ENCODE measurements around the gene SP110. TPM values are rescaled to one million over a fixed set of nuclear protein-coding genes. Genes with fewer than 3 reads are reported as not detected.
"Not testable (repeated sequence)": the region's sequence is repeated elsewhere in the genome, so short reads cannot be mapped to it uniquely, and the experiment has no call there.

SP110 gene
- 100 to 1,000 TPM; 168 to 188 TPM for total RNA-seq

- Mint-ChIP-seq H3K27ac (peak within 1 kb of the TSS; percentile 99), H3K9me3 (no peaks in the 10 kb centered on the region), H3K27me3 (no peaks in the 10 kb centered on the region), H3K4me3 (peak within 1 kb of the TSS; percentile 99), H3K36me3 (ENCODE audit: low read depth) (peaks cover 51% of the 10 kb centered on the region), H3K4me1 (peaks cover 71% of the 10 kb centered on the region)
- ChIA-PET CTCF (interaction anchor here (0.7 to 0.9 kb wide), 3 partner anchors 12 to 252 kb away, joined by 3 to 7 read pairs (median 3); no protein-coding TSS in a partner anchor), POLR2A (interaction anchor here (0.5 to 1.9 kb wide), 5 partner anchors 99 to 198 kb away, joined by 3 to 9 read pairs (median 3); partner anchors contain the start of gene SP140L)
- peak; percentile 91 for DNase-seq
Observed at GRCh38 chr2:230219419-230220331, at the start of gene SP110. Gene SP110 (minus strand): TSS chr2:230219984. CDS start chr2:230216927, 3,057 bp downstream.

- ChIA-PET CTCF (interaction anchor here (0.6 to 1.1 kb wide), 2 partner anchors 11 to 30 kb away, joined by 3 read pairs; no protein-coding TSS in a partner anchor), POLR2A (interaction anchor here (0.5 kb wide), 1 partner anchor 43 kb away, joined by 3 read pairs; the partner anchor contains the start of gene SP140)
- no peaks in the 10 kb centered on the region for H3K27me3 Mint-ChIP-seq
- no peak for DNase-seq
- H3K9me3 Mint-ChIP-seq = peaks cover 23% of the 10 kb centered on the region
- H3K4me3 Mint-ChIP-seq = no peak overlapping the region
- H3K27ac Mint-ChIP-seq = peak overlapping the region; percentile 61
- H3K4me1 Mint-ChIP-seq = peaks cover 45% of the 10 kb centered on the region
- peaks cover 83% of the 10 kb centered on the region for H3K36me3 Mint-ChIP-seq (ENCODE audit: low read depth)
Observed at GRCh38 chr2:230268606-230269243, 48.9 kb upstream of the SP110 start.

- Mint-ChIP-seq H3K4me1 (peaks cover 57% of the 10 kb centered on the region), H3K27me3 (no peaks in the 10 kb centered on the region), H3K9me3 (peaks cover 20% of the 10 kb centered on the region), H3K36me3 (ENCODE audit: low read depth) (peaks cover 80% of the 10 kb centered on the region), H3K4me3 (no peak overlapping the region), H3K27ac (no peak overlapping the region)
- DNase-seq = no peak
- CTCF ChIA-PET = interaction anchor here (0.6 to 1.6 kb wide), 2 partner anchors 29 to 464 kb away, joined by 3 read pairs; no protein-coding TSS in a partner anchor
- POLR2A ChIA-PET = no interaction called here
Observed at GRCh38 chr2:230267556-230267955, 47.8 kb upstream of the SP110 start.

GRCh38 chr2:230267059-230267458 is 47.3 kb upstream of the SP110 start:
- Mint-ChIP-seq H3K4me1 (peaks cover 62% of the 10 kb centered on the region), H3K36me3 (ENCODE audit: low read depth) (peaks cover 80% of the 10 kb centered on the region), H3K27me3 (no peaks in the 10 kb centered on the region), H3K9me3 (peaks cover 19% of the 10 kb centered on the region), H3K27ac (no peak overlapping the region), H3K4me3 (no peak overlapping the region)
- CTCF ChIA-PET = interaction anchor here (1.6 kb wide), 1 partner anchor 29 kb away, joined by 3 read pairs; no protein-coding TSS in a partner anchor
- DNase-seq = no peak
- POLR2A ChIA-PET = no interaction called here

DNA sequence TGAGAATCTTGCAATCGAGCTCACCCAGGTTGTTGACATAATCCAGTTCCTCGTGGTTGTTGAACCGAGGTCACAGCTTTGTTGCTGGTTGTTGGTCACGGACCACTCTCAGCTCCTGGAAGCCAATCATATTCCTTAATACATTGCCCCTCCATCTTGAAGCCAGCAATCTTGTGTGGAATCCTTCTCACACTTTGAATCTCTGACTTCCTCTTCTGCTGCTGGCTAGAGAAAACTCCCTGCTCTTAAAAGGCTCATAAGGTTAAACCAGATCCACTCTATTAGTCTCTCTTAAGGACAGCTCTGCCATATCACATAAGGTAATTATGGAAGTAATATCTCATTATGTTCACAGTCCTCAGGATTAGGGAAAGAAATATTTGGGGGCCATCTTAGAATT is 46.9 kb upstream of the SP110 start:
- H3K36me3 Mint-ChIP-seq (ENCODE audit: low read depth) = peaks cover 80% of the 10 kb centered on the region
- H3K27me3 Mint-ChIP-seq = no peaks in the 10 kb centered on the region
- no peak overlapping the region for H3K27ac Mint-ChIP-seq
- CTCF ChIA-PET = interaction anchor here (0.5 to 1.6 kb wide), 2 partner anchors 30 to 439 kb away, joined by 3 read pairs; no protein-coding TSS in a partner anchor
- H3K9me3 Mint-ChIP-seq = peaks cover 17% of the 10 kb centered on the region
- peaks cover 66% of the 10 kb centered on the region for H3K4me1 Mint-ChIP-seq
- POLR2A ChIA-PET = no interaction called here
- DNase-seq = no peak
- no peak overlapping the region for H3K4me3 Mint-ChIP-seq

DNA sequence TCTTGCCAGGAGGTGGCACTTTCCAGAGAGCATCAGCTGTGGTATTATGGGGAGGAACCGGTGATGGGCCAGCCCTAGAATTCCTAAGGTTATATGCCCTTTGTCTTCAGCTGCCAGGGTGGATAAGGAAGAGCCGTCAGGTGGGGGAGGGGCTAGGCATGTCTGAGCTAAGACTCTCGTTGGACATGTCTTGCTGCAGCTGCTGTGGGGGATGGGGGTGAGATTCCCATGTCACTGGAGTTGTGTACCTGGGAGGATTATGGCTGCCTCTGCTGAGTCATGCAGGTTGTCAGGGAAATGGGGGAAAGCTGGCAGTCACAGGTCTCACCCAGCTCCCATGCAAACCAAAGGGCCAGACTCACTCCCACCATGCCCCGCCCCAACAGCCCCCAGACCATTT is 45.2 kb upstream of the SP110 start:
- H3K27ac Mint-ChIP-seq, POLR2A ChIA-PET, H3K27me3 Mint-ChIP-seq, H3K4me3 Mint-ChIP-seq, DNase-seq: not testable (repeated sequence)
- CTCF ChIA-PET = interaction anchor here (0.6 to 1.6 kb wide), 2 partner anchors 10 to 58 kb away, joined by 3 to 4 read pairs; no protein-coding TSS in a partner anchor
- peaks cover 19% of the 10 kb centered on the region for H3K9me3 Mint-ChIP-seq
- peaks cover 83% of the 10 kb centered on the region for H3K36me3 Mint-ChIP-seq (ENCODE audit: low read depth)
- H3K4me1 Mint-ChIP-seq = peaks cover 80% of the 10 kb centered on the region

DNA sequence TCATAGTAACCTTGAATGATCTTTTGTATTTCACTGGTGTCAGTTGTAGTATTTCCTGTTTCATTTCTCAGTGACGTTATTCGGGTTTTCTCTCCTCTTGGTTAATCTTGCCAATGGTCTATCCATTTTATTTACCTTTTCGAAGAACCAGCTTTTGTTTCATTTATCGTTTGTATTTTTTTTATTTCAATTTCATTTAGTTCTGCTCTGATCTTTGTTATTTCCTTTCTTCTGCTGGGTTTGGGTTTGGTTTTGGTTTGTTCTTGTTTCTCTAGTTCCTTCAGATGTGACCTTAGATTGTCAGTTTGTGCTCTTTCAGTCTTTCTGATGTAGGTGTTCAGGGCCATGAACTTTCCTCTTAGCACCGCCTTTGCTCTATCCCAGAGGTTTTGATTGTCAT is 42.5 kb upstream of the SP110 start:
- peaks cover 68% of the 10 kb centered on the region for H3K4me1 Mint-ChIP-seq
- H3K36me3 Mint-ChIP-seq (ENCODE audit: low read depth) = peaks cover 81% of the 10 kb centered on the region
- no peaks in the 10 kb centered on the region for H3K27me3 Mint-ChIP-seq
- ChIA-PET POLR2A (no interaction called here), CTCF (no interaction called here)
- DNase-seq = peak; percentile 29
- H3K27ac Mint-ChIP-seq = peak overlapping the region; percentile 88
- peak overlapping the region; percentile 52 for H3K4me3 Mint-ChIP-seq
- peaks cover 22% of the 10 kb centered on the region for H3K9me3 Mint-ChIP-seq

- CTCF ChIA-PET = interaction anchor here (0.7 kb wide), 1 partner anchor 15 kb away, joined by 3 read pairs; no protein-coding TSS in a partner anchor
- no peak overlapping the region for H3K27ac Mint-ChIP-seq
Observed at GRCh38 chr2:230258483-230258882, 38.7 kb upstream of the SP110 start.

DNA sequence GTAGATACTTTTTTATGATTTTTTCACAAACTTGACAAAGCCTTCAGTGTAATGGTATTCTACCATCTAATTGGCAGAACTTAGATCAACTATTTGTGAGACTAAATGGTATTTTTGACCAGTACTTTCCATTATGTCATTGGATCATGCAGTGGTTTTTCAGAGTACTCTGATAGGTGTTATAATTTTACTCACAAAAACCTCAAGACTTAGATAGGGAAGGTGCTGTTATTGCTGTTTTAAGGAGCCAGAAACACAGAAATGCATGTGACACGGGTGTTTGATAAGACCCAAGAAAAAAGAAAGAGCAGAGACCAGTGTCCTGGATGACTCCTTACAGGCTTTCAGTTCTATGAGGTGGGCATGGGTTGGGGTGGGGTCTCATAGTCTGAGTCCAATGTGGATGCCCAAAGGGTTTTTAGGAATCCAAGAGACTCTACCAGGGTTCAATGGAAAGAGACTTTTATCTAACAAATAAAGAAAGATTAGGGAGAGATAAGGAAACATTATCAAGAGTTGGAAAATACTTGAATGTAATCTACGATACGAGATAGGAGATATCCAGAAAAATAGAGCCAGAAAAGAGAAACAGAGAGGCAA is 37.0 kb upstream of the SP110 start:
- no peaks in the 10 kb centered on the region for H3K27me3 Mint-ChIP-seq
- H3K4me3 Mint-ChIP-seq = no peak overlapping the region
- ChIA-PET CTCF (no interaction called here), POLR2A (no interaction called here)
- peaks cover 47% of the 10 kb centered on the region for H3K36me3 Mint-ChIP-seq (ENCODE audit: low read depth)
- no peak for DNase-seq
- H3K9me3 Mint-ChIP-seq = peaks cover 19% of the 10 kb centered on the region
- H3K27ac Mint-ChIP-seq = no peak overlapping the region
- H3K4me1 Mint-ChIP-seq = peaks cover 40% of the 10 kb centered on the region

More at GRCh38 chr2:230258483-230258882, 38.7 kb upstream of the SP110 start:
- DNase-seq = no peak
- Mint-ChIP-seq H3K4me1 (peaks cover 56% of the 10 kb centered on the region), H3K27me3 (no peaks in the 10 kb centered on the region), H3K4me3 (no peak overlapping the region), H3K9me3 (peaks cover 23% of the 10 kb centered on the region), H3K36me3 (ENCODE audit: low read depth) (peaks cover 59% of the 10 kb centered on the region)
- POLR2A ChIA-PET = no interaction called here

DNA sequence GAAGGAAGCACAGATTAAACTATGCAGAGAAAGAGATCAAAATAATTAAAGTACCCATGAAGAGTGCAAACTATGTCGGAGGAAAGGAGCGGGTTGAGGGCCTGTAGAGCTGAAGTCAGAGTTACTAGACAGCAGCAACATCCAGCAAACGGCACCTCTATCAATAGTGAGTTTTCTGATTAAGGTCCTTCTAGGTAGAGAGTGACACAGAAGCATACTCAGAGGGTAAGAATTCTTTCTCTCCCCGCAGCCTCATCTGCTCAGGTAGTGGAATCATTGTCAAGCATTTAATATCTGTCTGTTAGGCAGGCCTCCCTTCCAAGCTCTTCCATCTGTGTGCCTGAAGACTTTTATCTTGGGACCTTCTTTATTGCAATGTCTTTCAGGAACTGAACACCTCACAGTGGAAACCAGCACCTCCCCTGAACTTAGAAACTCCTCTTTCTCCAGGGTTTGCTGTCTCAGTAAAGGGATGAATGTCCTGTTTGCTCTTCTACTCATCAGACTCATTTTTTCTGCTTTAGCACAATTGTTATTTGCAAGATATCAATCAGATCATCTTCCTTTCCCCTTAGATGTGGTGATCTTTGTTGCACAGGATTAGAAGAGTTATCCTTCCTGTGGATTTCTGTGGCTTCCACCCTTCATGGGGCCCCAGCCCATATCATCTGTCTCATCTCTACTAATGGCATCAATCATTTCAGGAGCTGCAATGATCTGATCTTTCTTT is 34.5 kb upstream of the SP110 start:
- POLR2A ChIA-PET = interaction anchor here (0.6 kb wide), 2 partner anchors 64 to 559 kb away, joined by 4 to 6 read pairs; no protein-coding TSS in a partner anchor

DNA sequence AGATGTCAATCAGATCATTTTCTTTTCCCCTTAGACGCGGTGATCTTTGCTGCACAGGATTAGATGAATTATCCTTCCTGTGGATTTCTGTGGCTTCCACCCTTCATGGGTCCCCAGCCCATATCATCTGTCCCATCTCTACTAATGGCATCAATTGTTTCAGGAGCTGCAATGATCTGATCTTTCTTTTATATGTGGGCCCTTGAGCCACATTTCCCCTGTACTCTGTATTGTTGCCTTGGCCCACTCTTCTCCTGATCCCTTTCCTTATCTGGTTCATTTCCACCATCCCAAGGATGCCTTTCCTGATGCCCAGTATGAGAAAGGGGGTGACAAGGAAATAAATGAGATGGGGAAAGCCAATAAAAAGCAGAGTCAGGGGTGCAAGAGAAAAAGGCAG is 30.4 kb upstream of the SP110 start:
- no peak for DNase-seq
- H3K27me3 Mint-ChIP-seq = no peaks in the 10 kb centered on the region
- peaks cover 2% of the 10 kb centered on the region for H3K4me1 Mint-ChIP-seq
- no peak overlapping the region for H3K27ac Mint-ChIP-seq
- CTCF ChIA-PET = no interaction called here
- POLR2A ChIA-PET = no interaction called here
- H3K36me3 Mint-ChIP-seq (ENCODE audit: low read depth) = peaks cover 5% of the 10 kb centered on the region
- no peaks in the 10 kb centered on the region for H3K9me3 Mint-ChIP-seq
- H3K4me3 Mint-ChIP-seq = no peak overlapping the region

More for the DNA sequence above, 34.5 kb upstream of the SP110 start:
- CTCF ChIA-PET = interaction anchor here (1.6 to 1.8 kb wide), 2 partner anchors 10 to 21 kb away, joined by 4 to 6 read pairs; no protein-coding TSS in a partner anchor
- Mint-ChIP-seq H3K27ac (no peak overlapping the region), H3K27me3 (no peaks in the 10 kb centered on the region), H3K4me1 (peaks cover 20% of the 10 kb centered on the region), H3K4me3 (no peak overlapping the region), H3K36me3 (ENCODE audit: low read depth) (peaks cover 28% of the 10 kb centered on the region), H3K9me3 (peaks cover 6% of the 10 kb centered on the region)
- DNase-seq = peak; percentile 57

DNA sequence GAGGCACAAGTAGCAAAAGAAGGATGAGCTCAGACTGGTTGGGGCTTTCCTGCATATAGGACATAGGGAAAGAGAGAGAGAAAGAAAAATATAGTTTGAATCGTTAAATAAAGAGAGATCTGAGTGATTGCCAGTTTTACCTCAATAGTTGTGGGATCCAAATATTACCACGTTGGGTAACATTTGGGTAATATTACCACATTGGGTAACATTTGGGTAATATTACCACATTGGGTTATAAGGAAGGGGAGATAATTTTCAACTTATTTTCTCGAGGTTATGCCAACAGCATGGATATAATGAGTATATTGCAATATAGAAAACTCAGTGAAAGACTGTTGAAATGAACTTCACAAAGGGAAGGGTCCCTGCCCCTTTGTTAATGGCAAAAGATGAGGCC is 26.4 kb upstream of the SP110 start:
- Mint-ChIP-seq H3K27ac (no peak overlapping the region), H3K4me1 (peaks cover 2% of the 10 kb centered on the region), H3K27me3 (peaks cover 8% of the 10 kb centered on the region), H3K4me3 (no peak overlapping the region), H3K36me3 (ENCODE audit: low read depth) (peaks cover 22% of the 10 kb centered on the region), H3K9me3 (peaks cover 4% of the 10 kb centered on the region)
- no peak for DNase-seq
- POLR2A ChIA-PET = no interaction called here
- CTCF ChIA-PET = interaction anchor here (0.8 to 1.7 kb wide), 2 partner anchors 33 to 399 kb away, joined by 3 to 5 read pairs; no protein-coding TSS in a partner anchor

Measured in activated CD4-positive, alpha-beta T cell treated with anti-CD3 and anti-CD28 coated beads, Interleukin-2, amount 10 ng/mL, durations not matched to agents 7 days and 5 days (primary cell).